ENCODE measurements around the gene C2CD3. TPM values are rescaled to one million over a fixed set of nuclear protein-coding genes. Genes with fewer than 3 reads are reported as not detected.

Gene C2CD3
- total and polyA plus RNA-seq, 2 of the 4 experiments (the other 2 are of a cell fraction) = 11.1 to 19.2 TPM

DNA sequence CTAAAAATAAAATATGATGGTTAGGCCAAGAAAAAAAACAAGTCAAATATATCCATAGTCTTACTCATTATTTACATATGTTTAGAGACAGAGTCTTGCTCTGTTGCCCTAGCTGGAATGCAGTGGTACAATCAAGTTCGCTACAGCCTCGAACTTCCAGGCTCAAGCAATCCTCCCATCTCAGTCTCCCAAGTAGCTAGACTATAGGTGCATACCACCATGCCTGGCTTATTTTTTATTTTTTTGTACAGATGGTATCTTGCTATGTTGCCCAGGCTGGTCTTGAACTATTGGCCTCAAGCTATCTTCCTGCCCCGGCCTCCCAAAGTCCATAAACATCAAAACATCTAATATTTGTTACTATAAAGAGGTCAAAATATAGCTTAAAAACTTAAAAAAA, 36.1 kb downstream of the C2CD3 start:
- Histone ChIP-seq H3K27me3 (ENCODE audit: control insufficient read depth, insufficient read depth, low read length) (no peaks in the 10 kb centered on the region), H3K9me1 (ENCODE audit: insufficient read depth, low read length) (peaks cover 2% of the 10 kb centered on the region; the same call in 1 of the 2 replicates), H3K36me3 (ENCODE audit: control insufficient read depth, insufficient read depth, low read length) (peaks cover 4% of the 10 kb centered on the region; the same call in 1 of the 2 replicates), H3K4me3 (ENCODE audit: insufficient read depth, low read depth, low read length) (no peak overlapping the region), H2AFZ (replicated peaks; ENCODE audit: low read length, poor library complexity) (no peak overlapping the region), H4K8ac (ENCODE audit: low read depth in 2 of 2, low read length in 2 of 2) (peak overlapping the region; percentile 70 to 81; a peak in 3 of 4 replicates), H2BK5ac (ENCODE audit: low read depth, low read length, poor library complexity, severe bottlenecking) (peak overlapping the region; percentile 93), H2BK15ac (ENCODE audit: low read depth, low read length) (peak overlapping the region; percentile 79; the same call in 1 of the 3 replicates), H3K18ac (ENCODE audit: low read depth, low read length) (peak overlapping the region; percentile 84), H3K4ac (ENCODE audit: low read depth, low read length) (peak overlapping the region; percentile 86), H4K20me1 (ENCODE audit: insufficient read depth, low read length) (no peaks in the 10 kb centered on the region), H4K91ac (ENCODE audit: insufficient read depth, low read depth, low read length) (peak overlapping the region; percentile 82), H3K4me1 (ENCODE audit: control insufficient read depth, insufficient read depth, low read length) (peaks cover 28% of the 10 kb centered on the region), H3K9me3 (ENCODE audit: control insufficient read depth, insufficient read depth, low read length) (no peaks in the 10 kb centered on the region), H3K23ac (ENCODE audit: low read depth, low read length) (peak overlapping the region; percentile 32; the same call in 1 of the 2 replicates), H2AK5ac (ENCODE audit: low read depth, low read length) (peak overlapping the region; percentile 91), H2AK9ac (replicated peaks; ENCODE audit: low read depth, low read length, poor library complexity) (no peak overlapping the region), H3K4me2 (ENCODE audit: low read depth, low read length) (no peak overlapping the region), H3K9ac (ENCODE audit: low read depth, low read length) (no peak overlapping the region), H4K5ac (ENCODE audit: low read depth, low read length) (peak overlapping the region; percentile 80; the same call in 1 of the 2 replicates), H3K79me1 (ENCODE audit: low read depth in 1 of 2, low read length in 2 of 2) (peaks cover 2 to 15% of the 10 kb centered on the region in 2 experiments; a peak in 2 of 4 replicates), H2BK20ac (ENCODE audit: low read depth, low read length) (peak overlapping the region; percentile 58; the same call in 1 of the 2 replicates), H3K14ac (replicated peaks; ENCODE audit: low read depth, low read length) (peak overlapping the region; percentile 75; the same call in 1 of the 2 replicates), H3K56ac (ENCODE audit: extremely low read depth, insufficient read depth, low read length) (no peak overlapping the region), H3K27ac (ENCODE audit: insufficient read depth, low read length) (peak overlapping the region; percentile 76), H2BK120ac (ENCODE audit: low read depth, low read length) (peak overlapping the region; percentile 83)
- ATAC-seq (ENCODE audit: low read depth) (no peak), DNase-seq (no peak)
- no TSS peak for BruUV-seq (replicated peaks)
- intact Hi-C loops (cut with micrococcal nuclease) = loop anchor here (5.0 kb wide), 2 partner anchors 38 to 588 kb away; partner anchors contain the start of genes C2CD3 and PPME1
- CTCF ChIA-PET = interaction anchor here (0.9 kb wide), 1 partner anchor 33 kb away, joined by 3 read pairs; no protein-coding TSS in a partner anchor
- TF ChIP-seq FOS (IDR thresholded peaks at IDR 0.05; ENCODE audit: low read depth, low read length) (no peak), POLR2A (IDR thresholded peaks at IDR 0.05; ENCODE audit: low read depth, low read length) (no peak), RAD21 (IDR thresholded peaks at IDR 0.05; ENCODE audit: low read length) (no peak), BHLHE40 (IDR thresholded peaks at IDR 0.05; ENCODE audit: low read depth, low read length) (no peak), RFX5 (IDR thresholded peaks at IDR 0.05; ENCODE audit: low read depth, low read length) (no peak), MXI1 (IDR thresholded peaks at IDR 0.05; ENCODE audit: borderline replicate concordance, low read depth, low read length) (no peak), MAZ (IDR thresholded peaks at IDR 0.05; ENCODE audit: borderline replicate concordance, low read depth, low read length) (no peak), SMC3 (IDR thresholded peaks at IDR 0.05; ENCODE audit: low read depth, low read length) (no peak)
- TF ChIP-seq, protein P1, sequence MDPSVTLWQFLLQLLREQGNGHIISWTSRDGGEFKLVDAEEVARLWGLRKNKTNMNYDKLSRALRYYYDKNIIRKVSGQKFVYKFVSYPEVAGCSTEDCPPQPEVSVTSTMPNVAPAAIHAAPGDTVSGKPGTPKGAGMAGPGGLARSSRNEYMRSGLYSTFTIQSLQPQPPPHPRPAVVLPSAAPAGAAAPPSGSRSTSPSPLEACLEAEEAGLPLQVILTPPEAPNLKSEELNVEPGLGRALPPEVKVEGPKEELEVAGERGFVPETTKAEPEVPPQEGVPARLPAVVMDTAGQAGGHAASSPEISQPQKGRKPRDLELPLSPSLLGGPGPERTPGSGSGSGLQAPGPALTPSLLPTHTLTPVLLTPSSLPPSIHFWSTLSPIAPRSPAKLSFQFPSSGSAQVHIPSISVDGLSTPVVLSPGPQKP (IDR thresholded peaks at IDR 0.05; ENCODE audit: borderline replicate concordance, low read depth, low read length) = no peak
- TF ChIP-seq, protein P2, sequence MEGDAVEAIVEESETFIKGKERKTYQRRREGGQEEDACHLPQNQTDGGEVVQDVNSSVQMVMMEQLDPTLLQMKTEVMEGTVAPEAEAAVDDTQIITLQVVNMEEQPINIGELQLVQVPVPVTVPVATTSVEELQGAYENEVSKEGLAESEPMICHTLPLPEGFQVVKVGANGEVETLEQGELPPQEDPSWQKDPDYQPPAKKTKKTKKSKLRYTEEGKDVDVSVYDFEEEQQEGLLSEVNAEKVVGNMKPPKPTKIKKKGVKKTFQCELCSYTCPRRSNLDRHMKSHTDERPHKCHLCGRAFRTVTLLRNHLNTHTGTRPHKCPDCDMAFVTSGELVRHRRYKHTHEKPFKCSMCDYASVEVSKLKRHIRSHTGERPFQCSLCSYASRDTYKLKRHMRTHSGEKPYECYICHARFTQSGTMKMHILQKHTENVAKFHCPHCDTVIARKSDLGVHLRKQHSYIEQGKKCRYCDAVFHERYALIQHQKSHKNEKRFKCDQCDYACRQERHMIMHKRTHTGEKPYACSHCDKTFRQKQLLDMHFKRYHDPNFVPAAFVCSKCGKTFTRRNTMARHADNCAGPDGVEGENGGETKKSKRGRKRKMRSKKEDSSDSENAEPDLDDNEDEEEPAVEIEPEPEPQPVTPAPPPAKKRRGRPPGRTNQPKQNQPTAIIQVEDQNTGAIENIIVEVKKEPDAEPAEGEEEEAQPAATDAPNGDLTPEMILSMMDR (conservative IDR thresholded peaks at IDR 0.05; ENCODE audit: low read depth, low read length) = no peak
- TF ChIP-seq, protein P3, sequence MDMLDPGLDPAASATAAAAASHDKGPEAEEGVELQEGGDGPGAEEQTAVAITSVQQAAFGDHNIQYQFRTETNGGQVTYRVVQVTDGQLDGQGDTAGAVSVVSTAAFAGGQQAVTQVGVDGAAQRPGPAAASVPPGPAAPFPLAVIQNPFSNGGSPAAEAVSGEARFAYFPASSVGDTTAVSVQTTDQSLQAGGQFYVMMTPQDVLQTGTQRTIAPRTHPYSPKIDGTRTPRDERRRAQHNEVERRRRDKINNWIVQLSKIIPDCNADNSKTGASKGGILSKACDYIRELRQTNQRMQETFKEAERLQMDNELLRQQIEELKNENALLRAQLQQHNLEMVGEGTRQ (IDR thresholded peaks at IDR 0.05; ENCODE audit: low read depth, low read length) = no peak
- in situ Hi-C loops (cut with MboI; ENCODE audit: low sequenced_read_pairs) = no loop called here
- no CpG with 5 or more reads among the region's 3 CpGs for WGBS, 2 experiments (ENCODE audit: extremely low coverage in 2 of 2, insufficient read length in 1 of 2)
- POLR2A ChIA-PET (ENCODE audit: unreplicated experiment) = interaction anchor here (0.5 kb wide), 1 partner anchor 16 kb away, joined by 3 read pairs; no protein-coding TSS in a partner anchor
- dilution Hi-C loops (cut with HindIII; ENCODE audit: low sequenced_read_pairs, unreplicated experiment) = no loop called here
